Tibial artery (tissue), 4 donors: ENCODE data around the gene ZC3H12C.

Experiments used
- DNase-seq, 2 donors: peaks; one replicate each; pipeline ENCODE4 v3.0.0-alpha.2; 2019
- H3K27ac ChIP-seq, 2 donors: fragments of 200-600 bp; sonication (generic) in 1 of 2; 1 replicate in 1 of 2; 2 replicates in 1 of 2; pipeline ENCODE4 v1.5.1; 2018 to 2019; ENCODE audit warnings: mild to moderate bottlenecking in 1 of 2
- H3K27me3 ChIP-seq, 2 donors: fragments of 200-600 bp; sonication (generic) in 1 of 2; one replicate each; pipeline versions ENCODE4 v1.5.1 to v1.6.0; 2016 to 2019
- H3K36me3 ChIP-seq, 3 donors: fragments of 200-600 bp; sonication (generic) in 2 of 3; one replicate each; pipeline ENCODE4 v1.5.1; 2016 to 2019; ENCODE audit warnings: mild to moderate bottlenecking in 2 of 3
- H3K4me1 ChIP-seq, 4 donors: fragments of 200-600 bp; sonication (generic) in 2 of 4; 1 replicate in 3 of 4; 2 replicates in 1 of 4; pipeline ENCODE4 v1.5.1; 2016 to 2019
- H3K4me3 ChIP-seq, 2 donors: fragments of 200-600 bp; sonication (generic) in 1 of 2; 1 replicate in 1 of 2; 2 replicates in 1 of 2; pipeline ENCODE4 v1.5.1; 2018 to 2019; ENCODE audit warnings: mild to moderate bottlenecking in 2 of 2
- H3K9me3 ChIP-seq, 3 donors: fragments of 200-600 bp; sonication (generic) in 1 of 3; one replicate each; pipeline ENCODE4 v1.5.1; 2016 to 2019
- intact Hi-C: fragments of 100-400 bp; cut with DNase I; formaldehyde crosslinking; loops from one replicate; pipeline ENCODE4 v1.15.0; 2023; ENCODE audit warnings: low total_unique reads
- TF ChIP-seq, protein P1 (sequence below), 2 experiments: fragments of 200-600 bp in 1 of 2; fragments of 450-650 bp in 1 of 2; IDR thresholded peaks; one replicate each; pipeline ENCODE4 v1.5.1; 2017 to 2019; ENCODE audit warnings: antibody characterized with exemption in 2 of 2, mild to moderate bottlenecking in 1 of 2, moderate library complexity in 1 of 2

The ZC3H12C gene

GRCh38 chr11:110162216-110162615 lies 69.0 kb downstream of the ZC3H12C start:
- Histone ChIP-seq H3K36me3 (peaks cover 27 to 59% (median 53%) of the 10 kb centered on the region in 3 donors), H3K4me1 (no peaks in the 10 kb centered on the region), H3K27ac (no peak overlapping the region), H3K4me3 (no peak overlapping the region), H3K9me3 (no peaks in the 10 kb centered on the region), H3K27me3 (no peaks in the 10 kb centered on the region)
- DNase-seq, result no peak
- TF ChIP-seq, protein P1, sequence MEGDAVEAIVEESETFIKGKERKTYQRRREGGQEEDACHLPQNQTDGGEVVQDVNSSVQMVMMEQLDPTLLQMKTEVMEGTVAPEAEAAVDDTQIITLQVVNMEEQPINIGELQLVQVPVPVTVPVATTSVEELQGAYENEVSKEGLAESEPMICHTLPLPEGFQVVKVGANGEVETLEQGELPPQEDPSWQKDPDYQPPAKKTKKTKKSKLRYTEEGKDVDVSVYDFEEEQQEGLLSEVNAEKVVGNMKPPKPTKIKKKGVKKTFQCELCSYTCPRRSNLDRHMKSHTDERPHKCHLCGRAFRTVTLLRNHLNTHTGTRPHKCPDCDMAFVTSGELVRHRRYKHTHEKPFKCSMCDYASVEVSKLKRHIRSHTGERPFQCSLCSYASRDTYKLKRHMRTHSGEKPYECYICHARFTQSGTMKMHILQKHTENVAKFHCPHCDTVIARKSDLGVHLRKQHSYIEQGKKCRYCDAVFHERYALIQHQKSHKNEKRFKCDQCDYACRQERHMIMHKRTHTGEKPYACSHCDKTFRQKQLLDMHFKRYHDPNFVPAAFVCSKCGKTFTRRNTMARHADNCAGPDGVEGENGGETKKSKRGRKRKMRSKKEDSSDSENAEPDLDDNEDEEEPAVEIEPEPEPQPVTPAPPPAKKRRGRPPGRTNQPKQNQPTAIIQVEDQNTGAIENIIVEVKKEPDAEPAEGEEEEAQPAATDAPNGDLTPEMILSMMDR (IDR thresholded peaks at IDR 0.05), result no peak
- intact Hi-C loops, result no loop called here

GRCh38 chr11:110165039-110165925 lies 72.1 kb downstream of the ZC3H12C start:
- Histone ChIP-seq H3K36me3 (peaks cover 14 to 47% (median 36%) of the 10 kb centered on the region in 3 donors), H3K27me3 (no peaks in the 10 kb centered on the region), H3K4me3 (no peak overlapping the region), H3K27ac (no peak overlapping the region), H3K9me3 (no peaks in the 10 kb centered on the region), H3K4me1 (no peaks in the 10 kb centered on the region)
- TF ChIP-seq, protein P1 (IDR thresholded peaks at IDR 0.05), result no peak
- DNase-seq, result no peak
- intact Hi-C loops, result no loop called here

DNA sequence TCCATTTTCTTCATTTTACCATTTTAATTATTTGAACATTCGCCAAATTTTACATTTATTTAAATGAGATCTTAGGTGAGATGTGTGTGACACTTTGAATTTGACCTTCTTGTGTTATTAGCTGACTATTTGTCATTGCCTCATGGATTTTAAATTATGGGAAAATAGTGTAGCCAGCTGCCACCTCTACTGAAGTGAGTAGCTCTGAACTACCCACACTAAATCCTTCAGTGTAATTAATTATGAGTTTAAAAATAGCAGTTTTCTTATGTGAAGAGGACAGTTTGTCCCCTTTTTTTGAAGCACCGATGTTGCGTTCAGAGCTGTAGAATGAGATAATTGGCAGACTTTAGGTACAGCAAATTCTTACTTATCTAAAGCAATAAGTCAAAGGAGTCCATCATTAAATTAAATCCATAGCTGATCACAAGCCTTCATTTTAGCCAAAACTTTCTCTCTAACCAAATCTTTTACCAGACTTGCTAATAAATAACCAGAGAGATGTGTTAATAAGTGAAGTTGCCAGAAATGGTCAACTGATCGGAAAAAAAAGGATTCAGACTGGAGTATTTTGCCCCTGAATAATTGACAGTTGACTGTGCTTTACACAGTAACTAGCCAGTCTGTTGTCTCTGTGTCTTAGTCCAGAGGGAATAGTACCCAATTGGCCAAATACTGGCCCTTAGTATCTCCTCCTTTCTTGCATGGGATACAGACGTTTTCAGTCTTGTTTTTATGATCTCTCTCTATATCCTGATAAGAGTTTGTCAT lies 75.0 kb downstream of the ZC3H12C start:
- H3K9me3 ChIP-seq, result no peaks in the 10 kb centered on the region
- H3K27me3 ChIP-seq, result no peaks in the 10 kb centered on the region
- TF ChIP-seq, protein P1 (IDR thresholded peaks at IDR 0.05), result no peak
- no peak for DNase-seq
- H3K36me3 ChIP-seq, result peaks cover 0 to 28% (median 25%) of the 10 kb centered on the region in 3 donors
- intact Hi-C loops, result no loop called here
- no peaks in the 10 kb centered on the region for H3K4me1 ChIP-seq
- H3K27ac ChIP-seq, result no peak overlapping the region
- no peak overlapping the region for H3K4me3 ChIP-seq

DNA sequence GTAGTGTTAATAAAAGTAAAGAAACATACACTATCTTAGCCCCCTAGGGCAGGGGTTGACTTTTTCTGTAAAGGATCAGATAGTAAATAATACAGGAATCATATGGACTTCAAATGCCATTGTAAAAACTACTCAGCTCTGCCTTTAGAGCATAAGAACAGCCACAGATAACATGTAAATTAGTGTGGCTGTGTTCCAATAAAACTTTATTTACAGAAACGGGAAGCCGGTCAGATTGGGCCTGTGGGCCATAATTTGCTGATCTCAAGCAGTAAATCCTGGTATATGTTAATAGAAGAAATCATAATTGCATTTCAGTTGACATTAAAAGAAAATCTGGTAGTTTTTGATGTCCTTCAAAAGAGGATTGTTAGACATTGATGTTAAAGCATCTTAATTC lies 76.5 kb downstream of the ZC3H12C start:
- Histone ChIP-seq H3K4me1 (peaks cover 0 to 5% (median 0%) of the 10 kb centered on the region in 4 donors), H3K36me3 (peaks cover 0 to 14% (median 10%) of the 10 kb centered on the region in 3 donors), H3K27ac (no peak overlapping the region), H3K9me3 (no peaks in the 10 kb centered on the region), H3K27me3 (no peaks in the 10 kb centered on the region), H3K4me3 (no peak overlapping the region)
- TF ChIP-seq, protein P1 (IDR thresholded peaks at IDR 0.05), result no peak
- intact Hi-C loops, result no loop called here
- DNase-seq, result no peak

DNA sequence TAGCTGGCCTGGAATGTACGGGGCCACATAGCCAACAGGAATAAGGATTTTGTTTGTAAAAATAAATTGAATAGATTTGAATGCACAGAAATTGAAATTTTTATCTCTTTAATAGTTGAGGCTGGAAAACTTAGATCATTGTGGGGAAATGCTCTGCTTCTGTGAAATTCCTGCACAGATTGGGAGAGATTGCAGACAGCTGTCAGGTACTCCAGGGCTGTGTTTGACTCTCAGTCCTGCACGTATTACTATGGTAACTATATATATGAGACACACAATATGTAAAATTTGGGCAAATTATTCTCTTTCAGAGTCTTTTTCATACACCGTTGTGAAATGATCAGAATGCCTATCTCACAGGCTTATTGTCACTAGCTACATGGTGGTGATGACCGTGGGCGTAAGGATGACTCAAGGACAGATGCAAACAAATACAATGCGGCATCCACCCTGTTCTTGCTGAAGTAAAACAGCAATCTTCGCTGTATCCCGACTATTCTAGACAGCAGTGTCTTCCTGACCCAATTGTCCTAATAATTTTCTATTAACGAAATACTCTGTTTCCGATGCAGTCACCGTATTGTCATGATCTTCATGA lies 79.4 kb downstream of the ZC3H12C start:
- H3K27me3 ChIP-seq, result no peaks in the 10 kb centered on the region
- TF ChIP-seq, protein P1 (IDR thresholded peaks at IDR 0.05), result no peak
- no peak overlapping the region for H3K27ac ChIP-seq

More for the DNA sequence above, 79.4 kb downstream of the ZC3H12C start:
- intact Hi-C loops, result no loop called here
- no peaks in the 10 kb centered on the region for H3K9me3 ChIP-seq
- no peak for DNase-seq
- no peak overlapping the region for H3K4me3 ChIP-seq
- no peaks in the 10 kb centered on the region for H3K36me3 ChIP-seq
- peaks cover 0 to 5% (median 0%) of the 10 kb centered on the region in 4 donors for H3K4me1 ChIP-seq
